ENCODE results near the gene CNOT1.
"Not testable (repeated sequence)": the region's sequence is repeated elsewhere in the genome, so short reads cannot be mapped to it uniquely, and the experiment has no call there.

The CNOT1 gene

DNA sequence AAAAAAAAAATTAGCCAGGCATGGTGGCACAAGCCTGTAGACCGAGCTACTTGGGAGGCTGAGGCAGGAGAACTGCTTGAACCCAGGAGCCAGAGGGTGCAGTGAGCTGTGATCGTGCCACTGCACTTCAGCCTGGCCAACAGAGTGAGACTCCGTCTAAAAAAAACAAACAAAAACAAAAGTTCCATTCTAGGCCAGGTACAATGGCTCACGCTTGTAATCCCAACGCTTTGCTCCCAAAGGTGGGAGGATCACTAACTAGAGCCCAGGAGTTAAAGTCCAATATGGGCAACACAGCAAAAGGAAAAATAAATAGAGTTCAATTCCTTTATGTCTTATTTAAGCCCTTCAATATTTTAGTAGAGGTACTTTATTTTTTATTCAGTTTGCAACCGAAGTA, 47.5 kb downstream of the CNOT1 start:
- no peak for DNase-seq (ENCODE audit: low spot score)

GRCh38 chr16:58579587-58579986, 50.0 kb downstream of the CNOT1 start:
- no peak for DNase-seq (ENCODE audit: low spot score)

GRCh38 chr16:58578642-58579041, 51.0 kb downstream of the CNOT1 start:
- no peak for DNase-seq (ENCODE audit: low spot score)

GRCh38 chr16:58577141-58577540, 52.5 kb downstream of the CNOT1 start:
- DNase-seq (ENCODE audit: low spot score) = no peak

DNA sequence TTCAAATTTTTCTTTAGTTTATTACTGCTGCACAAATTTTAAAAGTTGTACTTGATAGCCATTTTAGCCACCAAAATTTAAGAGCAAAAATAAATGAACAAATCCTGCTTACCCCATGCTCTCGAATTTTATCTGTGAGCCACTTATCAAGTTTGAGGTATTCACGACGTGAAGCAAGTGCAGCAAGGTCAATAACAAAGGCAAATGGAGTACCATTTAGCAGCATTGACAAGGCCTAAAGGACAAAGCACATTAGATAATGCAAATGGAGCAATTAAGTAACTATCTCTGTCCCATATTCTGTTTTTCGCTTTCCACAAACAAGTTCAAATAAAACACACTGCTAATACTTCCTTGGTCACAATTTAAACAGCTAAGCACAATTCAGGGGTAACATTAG, 54.7 kb downstream of the CNOT1 start:
- DNase-seq (ENCODE audit: low spot score) = no peak

GRCh38 chr16:58565697-58566096, 63.9 kb downstream of the CNOT1 start:
- not testable (repeated sequence) for DNase-seq (ENCODE audit: low spot score)

DNA sequence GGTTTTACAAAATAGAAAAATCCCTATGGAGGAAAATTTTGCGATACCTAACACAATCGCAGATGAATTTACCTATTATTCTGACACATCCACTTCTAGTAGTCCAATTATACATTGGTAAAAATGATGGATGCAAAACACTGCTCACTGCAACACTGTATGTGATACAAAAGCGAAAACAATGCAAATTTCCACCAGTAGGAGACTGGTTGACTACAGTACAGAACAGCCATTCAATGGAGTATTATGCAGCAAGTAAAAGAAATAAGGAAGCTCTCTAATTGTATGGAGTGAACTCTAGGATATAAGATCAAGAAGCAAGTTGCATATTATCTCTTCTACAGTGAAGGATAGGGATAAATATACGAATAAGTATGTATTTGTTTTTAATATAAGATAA, 65.9 kb downstream of the CNOT1 start:
- no peak for DNase-seq (ENCODE audit: low spot score)

DNA sequence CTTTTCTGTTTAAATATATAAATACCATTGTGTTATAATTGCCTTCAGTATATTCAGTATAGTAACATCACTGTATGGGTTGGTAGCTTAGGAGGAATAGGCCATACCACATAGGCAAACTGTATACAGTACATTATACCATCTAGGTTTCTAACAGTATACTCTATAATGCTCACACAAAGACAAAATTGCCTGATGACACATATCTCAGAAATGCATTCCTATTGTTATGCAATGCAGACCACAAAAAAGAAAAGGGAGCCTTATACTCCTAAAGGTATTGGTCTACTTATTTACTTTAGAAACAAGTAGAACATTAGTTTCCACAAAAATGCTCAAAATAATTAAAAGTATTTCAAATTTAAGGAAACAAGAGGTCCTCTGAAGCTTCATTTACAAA, 66.4 kb downstream of the CNOT1 start:
- DNase-seq (ENCODE audit: low spot score) = no peak

DNA sequence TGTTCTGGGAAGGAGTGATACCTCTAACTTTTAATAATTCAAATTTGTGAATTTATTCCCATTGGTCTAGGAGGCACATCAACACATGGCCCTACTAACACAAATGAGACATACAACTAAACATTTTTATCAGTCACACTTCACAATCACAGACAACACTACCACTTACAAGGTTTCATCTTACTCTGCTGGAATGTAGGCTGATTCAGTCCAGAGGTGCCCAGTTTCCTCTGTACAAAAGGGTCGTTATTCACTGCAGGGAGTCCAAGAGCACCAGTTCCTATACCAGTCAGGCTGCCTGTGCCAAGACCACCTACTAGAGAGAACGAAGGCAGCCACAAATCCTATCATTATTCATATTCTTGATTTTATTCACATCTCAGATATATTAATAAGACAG, 72.9 kb downstream of the CNOT1 start:
- DNase-seq (ENCODE audit: low spot score) = no peak

GRCh38 chr16:58551496-58551895, 78.1 kb downstream of the CNOT1 start:
- no peak for DNase-seq (ENCODE audit: low spot score)

DNA sequence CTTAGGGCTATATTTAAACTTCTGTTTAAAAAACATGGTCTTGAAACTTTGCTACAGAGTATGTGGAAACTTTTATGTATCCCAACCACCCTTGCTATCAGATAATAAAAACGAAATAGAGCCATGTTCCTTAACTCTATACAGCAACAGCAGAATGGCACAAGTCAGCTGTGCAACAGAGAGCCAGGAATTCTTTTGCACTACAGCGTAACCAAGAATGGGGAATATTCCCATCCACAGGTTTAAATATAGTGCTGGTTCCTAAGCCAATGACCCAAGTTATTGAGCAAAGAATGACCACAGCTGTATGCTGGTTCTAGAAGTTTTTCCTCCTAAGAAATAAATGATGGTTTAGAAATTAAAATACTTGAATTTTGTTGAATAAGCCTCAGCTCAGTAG, 81.2 kb downstream of the CNOT1 start:
- no peak for DNase-seq (ENCODE audit: low spot score)

DNA sequence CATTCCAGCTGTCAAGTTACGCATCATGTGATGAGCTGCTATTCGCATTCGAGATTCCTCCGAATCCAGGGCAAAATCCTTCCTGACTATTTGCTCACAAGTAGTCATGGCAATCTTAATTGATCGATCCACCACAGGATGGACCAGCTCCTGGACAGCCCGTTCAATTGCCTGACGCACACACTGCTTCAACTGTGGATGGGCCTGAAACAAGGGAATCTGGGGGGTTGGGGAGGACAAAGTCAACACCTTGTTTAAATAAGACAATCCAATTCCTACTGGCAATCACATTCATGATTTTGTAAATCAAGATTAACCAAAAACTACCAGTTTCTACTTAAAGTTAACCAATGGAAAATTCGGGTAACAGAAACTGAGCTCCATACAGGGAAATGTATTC, 85.9 kb downstream of the CNOT1 start:
- no peak for DNase-seq (ENCODE audit: low spot score)

DNA sequence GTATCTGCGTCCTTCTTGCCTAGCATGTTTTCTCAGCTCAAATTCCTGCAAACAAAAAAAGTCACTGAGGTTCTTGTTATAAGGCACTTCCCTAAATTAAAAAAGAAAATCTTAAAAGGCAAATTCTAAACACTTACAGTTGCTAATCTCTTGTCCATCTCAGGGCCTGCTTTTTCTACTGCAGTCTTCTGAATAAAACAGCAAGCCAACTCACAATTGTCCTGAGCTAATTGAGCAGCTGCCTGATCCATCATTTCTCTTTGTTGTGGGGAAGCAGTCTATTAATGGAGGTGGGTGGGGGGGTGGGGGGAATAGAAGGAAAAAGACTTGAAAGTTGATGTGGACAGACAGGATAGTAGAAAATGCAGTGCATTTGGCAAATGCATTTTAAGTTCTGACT, 87.3 kb downstream of the CNOT1 start:
- no peak for DNase-seq (ENCODE audit: low spot score)

DNA sequence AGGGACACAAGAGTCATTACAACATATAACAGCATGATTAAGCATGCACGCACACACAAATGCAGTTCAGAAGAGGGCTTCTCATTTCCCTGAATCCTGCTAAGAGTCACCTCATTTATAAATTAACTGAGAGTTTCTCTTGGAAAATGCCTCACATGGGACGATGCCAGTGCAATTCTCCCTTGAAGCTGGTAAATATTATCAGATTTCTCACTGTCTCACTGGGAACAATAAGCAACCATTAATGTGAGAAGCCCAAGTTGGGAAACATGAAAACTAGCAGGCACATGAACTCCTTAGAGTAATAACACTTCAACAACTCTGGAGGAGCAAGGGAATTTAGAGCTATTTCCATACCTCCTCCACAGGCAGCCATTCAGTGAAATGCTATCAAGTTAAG, 87.9 kb downstream of the CNOT1 start:
- no peak for DNase-seq (ENCODE audit: low spot score)

GRCh38 chr16:58537124-58537906, 92.3 kb downstream of the CNOT1 start:
- no peak for DNase-seq (ENCODE audit: low spot score)

GRCh38 chr16:58536278-58536677, 93.3 kb downstream of the CNOT1 start:
- no peak for DNase-seq (ENCODE audit: low spot score)

GRCh38 chr16:58535100-58535499, 94.5 kb downstream of the CNOT1 start:
- DNase-seq (ENCODE audit: low spot score) = no peak

DNA sequence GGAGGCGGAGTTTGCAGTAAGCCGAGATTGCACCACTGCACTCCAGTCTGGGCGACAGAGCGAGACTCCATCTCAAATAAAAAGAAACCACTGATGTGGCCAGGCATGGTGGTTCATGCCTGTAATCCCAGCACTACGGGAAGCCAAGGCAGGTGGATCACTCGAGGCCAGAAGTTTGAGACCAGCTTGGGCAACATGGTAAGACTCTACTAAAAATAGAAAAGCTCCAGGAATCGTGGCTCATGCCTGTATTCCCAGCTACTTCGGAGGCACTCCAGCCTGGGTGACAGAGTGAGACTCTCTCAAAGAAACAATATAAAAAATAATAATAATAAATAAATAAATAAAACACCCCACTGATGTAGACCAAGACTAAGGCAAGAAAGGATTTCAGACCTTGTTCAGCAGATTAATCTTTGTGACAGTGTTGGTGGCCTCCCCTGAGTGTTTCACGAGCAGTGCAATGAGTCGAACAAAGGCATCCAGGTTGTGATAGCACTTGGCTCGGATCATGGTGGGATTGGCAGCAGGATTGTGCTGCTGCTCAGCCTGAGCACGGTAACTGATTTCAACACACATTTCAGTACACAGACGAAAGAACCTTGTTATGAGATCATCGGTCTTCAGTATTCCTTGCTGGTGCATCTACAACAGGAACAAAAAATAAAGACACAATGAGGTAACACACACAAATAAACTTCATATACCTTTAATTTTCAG, 95.7 kb downstream of the CNOT1 start:
- no peak for DNase-seq (ENCODE audit: low spot score)

GRCh38 chr16:58532414-58532813, 97.2 kb downstream of the CNOT1 start:
- DNase-seq (ENCODE audit: low spot score) = no peak

GRCh38 chr16:58530179-58530578, 99.4 kb downstream of the CNOT1 start:
- no peak for DNase-seq (ENCODE audit: low spot score)

DNA sequence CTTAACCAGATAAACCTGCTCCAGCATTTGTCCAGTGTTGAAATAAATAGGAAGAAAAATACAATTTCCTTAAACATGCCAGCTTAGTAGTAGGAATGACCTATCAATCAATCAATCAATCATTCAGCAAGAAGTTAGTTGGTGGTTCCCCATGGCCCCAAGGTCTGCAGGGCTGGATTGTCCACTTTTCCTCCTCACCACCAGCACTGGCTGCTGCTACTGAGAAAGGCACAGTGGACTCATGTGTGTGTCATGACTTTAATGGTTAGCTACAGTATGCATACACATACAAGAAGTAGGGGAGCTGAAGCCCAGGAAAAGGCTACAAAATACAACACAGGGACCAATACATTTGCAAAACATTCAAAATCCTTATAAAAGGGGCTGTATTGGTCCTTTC, 109.9 kb downstream of the CNOT1 start:
- no peak for DNase-seq (ENCODE audit: low spot score)

DNA sequence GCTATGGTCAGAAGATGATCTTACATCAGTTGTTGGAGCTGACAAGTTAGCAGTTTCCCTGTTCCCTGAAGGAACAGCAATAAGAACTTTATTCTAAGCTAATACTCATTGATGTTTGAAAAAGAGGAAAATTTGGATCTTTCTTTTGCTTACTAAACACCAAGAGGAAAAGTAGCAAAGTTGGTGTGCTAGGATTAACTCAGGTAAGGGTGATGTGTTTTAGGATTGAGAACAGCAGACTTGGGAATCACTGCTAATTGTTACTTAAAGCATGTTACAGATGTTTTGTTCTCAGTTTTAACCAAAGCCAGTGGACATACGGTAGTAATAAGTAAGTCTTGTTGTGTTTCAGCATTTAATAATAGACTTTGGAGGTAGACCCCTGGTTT, 110.7 kb downstream of the CNOT1 start:
- no peak for DNase-seq (ENCODE audit: low spot score)

DNA sequence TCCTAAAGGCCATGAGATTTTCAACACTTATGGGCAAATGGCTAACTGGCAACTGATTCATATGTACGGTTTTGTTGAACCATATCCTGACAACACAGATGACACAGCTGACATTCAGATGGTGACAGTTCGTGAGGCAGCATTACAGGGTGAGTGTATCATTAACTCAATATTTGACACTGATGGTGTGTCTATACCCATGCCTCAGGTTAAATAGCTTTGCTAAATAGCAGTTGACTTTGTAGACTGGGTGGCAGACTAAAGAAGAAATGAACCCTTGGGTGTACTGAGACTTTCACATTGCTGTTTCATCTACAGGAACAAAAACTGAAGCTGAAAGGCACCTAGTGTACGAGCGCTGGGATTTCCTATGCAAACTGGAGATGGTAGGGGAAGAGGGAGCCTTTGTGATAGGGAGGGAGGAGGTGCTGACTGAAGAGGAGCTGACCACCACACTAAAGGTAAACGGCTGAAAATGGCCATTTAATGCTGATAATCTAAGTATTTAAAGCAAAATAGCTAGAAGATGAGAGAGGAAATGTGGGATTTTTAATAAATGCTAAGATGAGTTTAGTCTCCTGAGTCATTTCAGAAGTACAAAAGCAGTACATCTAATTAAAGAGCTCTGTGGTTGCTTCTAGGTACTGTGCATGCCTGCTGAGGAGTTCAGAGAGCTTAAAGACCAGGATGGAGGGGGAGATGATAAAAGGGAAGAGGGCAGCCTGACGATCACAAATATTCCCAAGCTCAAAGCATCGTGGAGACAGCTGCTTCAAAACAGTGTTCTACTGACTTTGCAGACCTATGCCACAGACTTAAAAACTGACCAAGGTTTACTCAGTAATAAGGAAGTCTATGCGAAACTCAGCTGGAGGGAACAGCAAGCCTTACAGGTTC, 111.3 kb downstream of the CNOT1 start:
- DNase-seq (ENCODE audit: low spot score) = no peak
